Measurements from ENCODE around the gene NIPA2. TPM values are rescaled to one million over a fixed set of nuclear protein-coding genes. Genes with fewer than 3 reads are reported as not detected.

NIPA2 gene
- polyA plus RNA-seq, 3 donors, result 26.7 to 75.8 (median 49.0) TPM

DNA sequence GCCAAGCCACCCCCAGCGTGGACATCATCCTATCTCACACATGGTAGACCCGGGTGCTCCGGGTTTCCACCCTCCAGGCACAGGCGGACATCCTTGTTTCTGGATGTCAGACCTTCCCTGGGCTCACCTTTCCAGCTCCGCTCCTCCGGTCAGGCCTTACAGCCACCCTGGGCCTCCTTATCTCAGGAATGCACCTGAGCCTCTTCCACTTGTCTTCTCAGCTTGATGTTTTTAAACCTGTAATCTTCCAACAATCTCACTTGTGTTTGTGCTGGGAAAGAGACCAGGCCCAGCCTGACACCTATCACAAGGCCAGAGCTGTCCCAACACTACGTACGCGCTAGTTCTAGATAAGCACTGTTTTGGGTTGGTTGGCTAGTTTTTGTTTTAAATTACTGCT, 53.9 kb downstream of the NIPA2 start:
- Mint-ChIP-seq H3K4me3 (no peak overlapping the region), H3K9me3 (no peaks in the 10 kb centered on the region), H3K27ac (no peak overlapping the region), H3K36me3 (peaks cover 53 to 88% of the 10 kb centered on the region in 2 donors), H3K4me1 (no peaks in the 10 kb centered on the region), H3K27me3 (ENCODE audit: low read depth in 3 of 3) (peaks cover 0 to 3% (median 0%) of the 10 kb centered on the region in 3 donors)
- Histone ChIP-seq H3K27me3 (ENCODE audit: control insufficient read depth in 2 of 2, insufficient read depth in 2 of 2, low read length in 2 of 2) (no peaks in the 10 kb centered on the region), H4K20me1 (ENCODE audit: insufficient read depth, low read length) (no peaks in the 10 kb centered on the region), H3K9ac (ENCODE audit: insufficient read depth, low read length, poor library complexity, severe bottlenecking) (no peak overlapping the region), H3K4me3 (replicated peaks in 1 of 3; ENCODE audit: low read depth in 2 of 3, low read length in 3 of 3) (no peak overlapping the region), H3K4me2 (replicated peaks; ENCODE audit: extremely low read depth, low read length, poor library complexity, severe bottlenecking) (no peak overlapping the region), H3K4me1 (ENCODE audit: control insufficient read depth in 1 of 2, insufficient read depth in 2 of 2, low read length in 2 of 2) (no peaks in the 10 kb centered on the region), H3K79me2 (ENCODE audit: insufficient read depth, low read length) (no peaks in the 10 kb centered on the region), H3K36me3 (replicated peaks in 1 of 2; ENCODE audit: control insufficient read depth in 1 of 2, insufficient read depth in 2 of 2, low read length in 2 of 2) (peaks cover 47 to 82% of the 10 kb centered on the region in 2 donors), H2AFZ (ENCODE audit: insufficient read depth, low read depth, low read length, poor library complexity, severe bottlenecking) (no peak overlapping the region), H3K9me3 (replicated peaks in 1 of 2; ENCODE audit: control insufficient read depth in 1 of 2, insufficient read depth in 1 of 2, low read length in 2 of 2) (no peaks in the 10 kb centered on the region), H3K27ac (ENCODE audit: low read depth in 1 of 2, low read length in 2 of 2) (no peak overlapping the region)
- TF ChIP-seq, protein P1, sequence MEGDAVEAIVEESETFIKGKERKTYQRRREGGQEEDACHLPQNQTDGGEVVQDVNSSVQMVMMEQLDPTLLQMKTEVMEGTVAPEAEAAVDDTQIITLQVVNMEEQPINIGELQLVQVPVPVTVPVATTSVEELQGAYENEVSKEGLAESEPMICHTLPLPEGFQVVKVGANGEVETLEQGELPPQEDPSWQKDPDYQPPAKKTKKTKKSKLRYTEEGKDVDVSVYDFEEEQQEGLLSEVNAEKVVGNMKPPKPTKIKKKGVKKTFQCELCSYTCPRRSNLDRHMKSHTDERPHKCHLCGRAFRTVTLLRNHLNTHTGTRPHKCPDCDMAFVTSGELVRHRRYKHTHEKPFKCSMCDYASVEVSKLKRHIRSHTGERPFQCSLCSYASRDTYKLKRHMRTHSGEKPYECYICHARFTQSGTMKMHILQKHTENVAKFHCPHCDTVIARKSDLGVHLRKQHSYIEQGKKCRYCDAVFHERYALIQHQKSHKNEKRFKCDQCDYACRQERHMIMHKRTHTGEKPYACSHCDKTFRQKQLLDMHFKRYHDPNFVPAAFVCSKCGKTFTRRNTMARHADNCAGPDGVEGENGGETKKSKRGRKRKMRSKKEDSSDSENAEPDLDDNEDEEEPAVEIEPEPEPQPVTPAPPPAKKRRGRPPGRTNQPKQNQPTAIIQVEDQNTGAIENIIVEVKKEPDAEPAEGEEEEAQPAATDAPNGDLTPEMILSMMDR (IDR thresholded peaks at IDR 0.05), result no peak
- 79% methylated on average over 6 of the region's 9 CpGs for WGBS (ENCODE audit: insufficient coverage)
- intact Hi-C loops (cut with micrococcal nuclease), result no loop called here
- DNase-seq, result no peak

DNA sequence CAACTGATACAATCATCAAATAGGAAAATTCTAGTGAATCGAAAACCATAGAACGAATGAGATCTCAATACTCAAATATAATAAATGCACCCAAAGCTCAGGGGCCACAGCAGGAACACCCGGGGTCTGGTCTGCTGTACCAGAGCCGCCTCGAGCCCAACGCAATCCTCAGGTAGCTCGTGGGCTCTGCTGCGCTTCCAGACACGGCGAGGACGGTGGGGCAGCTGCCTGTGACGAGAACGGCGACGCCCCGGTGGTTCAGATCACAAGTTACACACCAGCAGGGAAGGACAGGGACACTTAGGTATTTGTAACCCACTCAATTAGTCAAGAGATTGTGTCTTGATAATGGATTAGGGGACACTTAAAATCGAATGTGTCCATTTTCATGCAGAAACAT, 54.6 kb downstream of the NIPA2 start:
- H3K9ac ChIP-seq (ENCODE audit: insufficient read depth, low read length, poor library complexity, severe bottlenecking), result no peak overlapping the region
- H3K27me3 ChIP-seq (ENCODE audit: control insufficient read depth in 2 of 2, insufficient read depth in 2 of 2, low read length in 2 of 2), result no peaks in the 10 kb centered on the region
- H2AFZ ChIP-seq (ENCODE audit: insufficient read depth, low read depth, low read length, poor library complexity, severe bottlenecking), result no peak overlapping the region
- H3K27ac ChIP-seq (ENCODE audit: low read depth in 1 of 2, low read length in 2 of 2), result no peak overlapping the region
- no peaks in the 10 kb centered on the region for H3K9me3 ChIP-seq (replicated peaks in 1 of 2; ENCODE audit: control insufficient read depth in 1 of 2, insufficient read depth in 1 of 2, low read length in 2 of 2)
- intact Hi-C loops (cut with micrococcal nuclease), result no loop called here
- no peak overlapping the region for H3K4me2 ChIP-seq (replicated peaks; ENCODE audit: extremely low read depth, low read length, poor library complexity, severe bottlenecking)
- no peaks in the 10 kb centered on the region for H3K4me1 ChIP-seq (ENCODE audit: control insufficient read depth in 1 of 2, insufficient read depth in 2 of 2, low read length in 2 of 2)
- H3K79me2 ChIP-seq (ENCODE audit: insufficient read depth, low read length), result no peaks in the 10 kb centered on the region
- DNase-seq, result no peak
- H4K20me1 ChIP-seq (ENCODE audit: insufficient read depth, low read length), result no peaks in the 10 kb centered on the region
- H3K27me3 Mint-ChIP-seq (ENCODE audit: low read depth in 3 of 3), result peaks cover 0 to 3% (median 0%) of the 10 kb centered on the region in 3 donors
- TF ChIP-seq, protein P1 (IDR thresholded peaks at IDR 0.05), result no peak
- H3K36me3 Mint-ChIP-seq, result peaks cover 51 to 87% of the 10 kb centered on the region in 2 donors
- WGBS (ENCODE audit: insufficient coverage), result over 99% methylated on average over 15 of the region's 17 CpGs
- H3K27ac Mint-ChIP-seq, result peak overlapping the region in 2 of 7 donors; percentile 6 to 41
- H3K4me3 ChIP-seq (replicated peaks in 1 of 3; ENCODE audit: low read depth in 2 of 3, low read length in 3 of 3), result no peak overlapping the region
- H3K4me3 Mint-ChIP-seq, result no peak overlapping the region
- no peaks in the 10 kb centered on the region for H3K4me1 Mint-ChIP-seq
- H3K9me3 Mint-ChIP-seq, result no peaks in the 10 kb centered on the region
- peaks cover 50 to 82% of the 10 kb centered on the region in 2 donors for H3K36me3 ChIP-seq (replicated peaks in 1 of 2; ENCODE audit: control insufficient read depth in 1 of 2, insufficient read depth in 2 of 2, low read length in 2 of 2)
